ENCODE results near the gene DHCR24.

The DHCR24 gene

DNA sequence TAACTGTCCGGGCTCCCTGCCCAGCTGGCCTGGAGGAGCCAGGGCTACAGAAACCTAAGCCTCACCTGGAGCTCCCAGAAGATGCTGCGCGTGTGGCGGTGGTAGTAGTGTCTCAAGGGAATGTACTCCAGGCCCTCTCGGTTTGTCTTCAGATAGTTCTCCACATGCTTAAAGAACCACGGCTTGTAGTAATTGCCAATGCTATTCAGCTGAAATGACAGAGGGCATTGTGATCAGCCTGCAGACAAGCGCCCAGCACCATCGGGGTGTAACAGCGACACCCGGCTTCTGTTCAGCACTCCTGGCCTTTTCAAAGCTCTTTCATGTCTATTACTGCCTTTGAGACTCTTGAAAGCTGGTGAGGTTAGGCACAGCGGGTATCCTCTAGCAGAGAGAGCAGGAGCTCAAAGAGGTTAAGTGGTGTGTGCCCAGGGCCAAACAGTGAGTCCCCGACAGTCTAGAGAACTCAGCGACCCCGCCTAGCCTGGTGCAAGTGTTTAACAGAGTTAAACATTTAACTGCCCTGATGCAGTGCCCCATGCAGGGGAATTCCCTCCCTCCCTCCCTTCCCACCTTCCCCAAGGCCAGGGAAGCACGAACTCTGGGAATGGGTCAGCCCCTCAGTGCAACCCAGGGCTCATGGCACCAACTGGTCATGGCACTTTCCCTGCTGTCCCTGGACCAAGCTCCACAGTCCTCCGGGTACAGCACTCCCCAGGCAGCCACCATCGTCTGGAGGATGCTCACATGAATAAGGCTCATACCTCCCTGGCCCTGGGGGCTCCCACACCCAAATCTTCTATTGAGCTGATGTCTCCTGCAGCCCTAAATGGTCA lies 21.5 kb downstream of the DHCR24 start:
- DNase-seq (ENCODE audit: low read depth in 1 of 2, low spot score in 1 of 2), result no peak

GRCh38 chr1:54864460-54865208 lies 22.4 kb downstream of the DHCR24 start:
- DNase-seq (ENCODE audit: low read depth in 1 of 2, low spot score in 1 of 2), result no peak

- DNase-seq (ENCODE audit: low read depth in 1 of 2, low spot score in 1 of 2), result no peak
These were observed 23.7 kb downstream of the DHCR24 start for GRCh38 chr1:54863267-54863665.

- DNase-seq (ENCODE audit: low read depth in 1 of 2, low spot score in 1 of 2), result no peak
These were observed 25.8 kb downstream of the DHCR24 start for GRCh38 chr1:54861070-54861761.

- no peak for DNase-seq (ENCODE audit: low read depth in 1 of 2, low spot score in 1 of 2)
These were observed 27.1 kb downstream of the DHCR24 start for GRCh38 chr1:54859700-54860391.

GRCh38 chr1:54857746-54858561 lies 29.0 kb downstream of the DHCR24 start:
- DNase-seq (ENCODE audit: low read depth in 1 of 2, low spot score in 1 of 2), result no peak

GRCh38 chr1:54857141-54857540 lies 29.9 kb downstream of the DHCR24 start:
- DNase-seq (ENCODE audit: low read depth in 1 of 2, low spot score in 1 of 2), result no peak

GRCh38 chr1:54854381-54855020 lies 32.5 kb downstream of the DHCR24 start:
- DNase-seq (ENCODE audit: low read depth in 1 of 2, low spot score in 1 of 2), result no peak

DNA sequence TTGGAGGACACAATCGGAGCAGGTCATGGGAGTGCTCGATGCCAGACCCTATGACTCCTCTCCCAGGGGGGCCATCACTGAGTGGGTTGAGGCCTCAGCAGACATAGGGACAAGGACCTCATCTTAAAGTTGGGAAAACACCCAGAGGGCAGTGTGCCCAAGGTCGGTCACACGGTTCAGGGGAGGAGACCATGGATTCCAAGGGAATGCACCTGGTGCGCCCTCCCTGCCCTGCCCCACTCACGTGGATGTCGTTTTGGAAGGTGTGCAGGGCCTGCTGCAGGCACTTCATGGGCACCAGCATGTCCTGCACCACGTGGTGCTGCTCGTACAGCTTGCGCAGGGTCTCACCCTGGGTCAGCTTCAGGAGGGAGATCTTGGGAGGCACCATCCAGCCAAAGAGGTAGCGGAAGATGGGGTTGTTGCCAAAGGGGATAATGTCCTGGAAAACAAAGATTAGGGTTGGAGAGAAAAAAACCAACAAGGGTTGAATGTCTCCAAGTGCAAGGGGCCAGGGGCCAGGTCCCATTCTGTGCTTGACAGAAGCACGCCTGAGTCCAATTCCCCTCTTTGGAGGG lies 33.1 kb downstream of the DHCR24 start:
- DNase-seq (ENCODE audit: low read depth in 1 of 2, low spot score in 1 of 2), result no peak

GRCh38 chr1:54853096-54853792 lies 33.8 kb downstream of the DHCR24 start:
- no peak for DNase-seq (ENCODE audit: low read depth in 1 of 2, low spot score in 1 of 2)

DNA sequence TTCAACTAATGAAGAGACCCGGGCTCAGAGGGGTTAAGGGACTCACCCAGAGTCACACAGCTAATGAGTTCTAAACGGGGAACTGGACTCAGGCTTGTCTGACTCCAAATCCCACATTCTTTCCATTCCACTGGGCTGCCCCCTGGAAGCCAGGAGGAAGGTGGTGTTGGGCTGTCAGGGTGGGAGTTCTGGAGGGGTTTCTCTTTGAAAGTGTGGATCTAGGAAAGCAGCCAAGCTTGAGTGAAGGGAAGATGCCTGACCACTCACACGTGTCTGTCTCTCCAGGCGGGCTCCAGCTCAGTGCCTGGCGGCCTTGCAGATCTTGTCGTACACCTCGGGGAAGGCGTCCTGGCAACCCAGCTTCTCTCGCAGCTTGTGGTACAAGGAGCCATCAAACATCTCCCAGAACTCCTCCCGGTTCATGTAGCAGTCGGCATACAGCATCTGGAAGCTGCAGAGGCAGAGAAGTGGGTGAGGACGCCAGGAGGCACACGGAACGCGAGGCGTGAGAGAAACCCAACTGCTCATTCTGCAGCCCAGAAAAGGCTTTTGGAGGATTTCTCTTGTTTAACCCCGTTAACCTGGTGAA lies 35.0 kb downstream of the DHCR24 start:
- DNase-seq (ENCODE audit: low read depth in 1 of 2, low spot score in 1 of 2), result no peak

DNA sequence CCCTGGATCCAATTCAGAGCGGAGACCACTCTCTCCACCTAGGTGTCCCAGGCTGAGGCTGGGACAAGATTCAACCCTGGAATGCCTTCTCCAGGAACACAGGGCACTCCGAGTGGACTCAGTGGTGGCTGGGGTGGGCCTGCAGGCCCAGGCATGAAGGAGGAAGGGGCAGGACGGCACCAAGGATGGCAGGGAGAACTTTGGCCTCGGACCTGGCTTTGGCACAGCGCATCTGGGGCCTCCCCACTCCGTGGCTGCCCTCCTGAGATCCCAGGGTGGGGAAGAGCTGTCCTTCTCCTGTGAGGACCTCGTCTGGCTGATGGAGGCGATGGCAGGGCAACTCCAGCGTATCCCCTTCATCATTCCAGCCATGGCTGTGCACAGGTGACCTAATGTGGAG lies 35.6 kb downstream of the DHCR24 start:
- no peak for DNase-seq (ENCODE audit: low read depth in 1 of 2, low spot score in 1 of 2)

DNA sequence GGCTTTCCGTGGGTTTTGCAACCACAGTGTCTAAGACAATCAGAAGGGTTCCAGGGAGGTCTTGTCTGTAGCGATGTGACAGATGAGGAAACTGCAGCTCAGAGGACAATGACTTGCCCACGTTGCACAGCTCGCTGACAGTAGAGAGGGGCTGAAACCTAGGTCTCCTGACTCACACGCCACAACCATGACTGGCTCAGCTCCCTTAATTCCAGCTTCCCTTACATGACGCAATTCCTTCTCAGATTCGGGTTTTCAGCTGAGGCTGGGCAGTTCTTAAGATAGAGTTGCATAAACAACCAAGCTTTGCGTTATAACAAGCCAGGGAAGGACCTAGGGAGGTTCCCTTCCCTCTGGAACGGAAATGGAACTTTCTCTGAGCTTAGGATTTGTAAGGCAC lies 36.3 kb downstream of the DHCR24 start:
- no peak for DNase-seq (ENCODE audit: low read depth in 1 of 2, low spot score in 1 of 2)

DNA sequence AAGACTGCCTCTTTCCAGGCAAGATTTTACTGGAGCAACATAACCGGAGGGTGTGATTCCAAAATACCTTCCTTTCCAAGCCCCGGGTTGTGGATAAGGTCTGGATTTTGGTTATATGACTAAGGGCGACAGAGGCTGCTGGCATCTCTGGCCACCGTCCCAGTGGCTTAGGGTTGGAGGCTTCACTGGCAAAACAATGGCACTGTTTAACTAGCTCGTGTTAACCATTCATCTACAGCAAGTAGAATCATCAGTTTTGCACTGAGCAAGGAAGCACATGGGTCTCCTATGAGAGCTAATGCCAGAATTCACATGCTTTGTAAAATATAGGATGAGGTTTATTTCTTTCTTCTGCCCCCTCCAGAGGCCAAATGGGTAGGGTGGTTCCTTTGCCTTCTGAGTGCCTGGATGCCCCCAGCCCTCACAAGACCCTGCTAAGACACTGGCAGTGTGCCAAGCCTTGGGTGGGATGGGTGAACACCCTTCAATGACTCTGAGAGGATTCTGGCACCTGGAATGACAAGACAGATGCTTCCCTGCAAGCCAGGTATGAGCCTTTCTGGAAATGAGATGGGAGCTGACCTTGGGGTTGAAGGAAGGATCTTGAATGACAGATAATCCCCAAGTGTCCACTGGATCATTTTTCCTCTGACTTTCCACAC lies 36.8 kb downstream of the DHCR24 start:
- no peak for DNase-seq (ENCODE audit: low read depth in 1 of 2, low spot score in 1 of 2)

- no peak for DNase-seq (ENCODE audit: low read depth in 1 of 2, low spot score in 1 of 2)
These were observed 37.6 kb downstream of the DHCR24 start for GRCh38 chr1:54849219-54850068.

GRCh38 chr1:54848134-54848948 lies 38.7 kb downstream of the DHCR24 start:
- no peak for DNase-seq (ENCODE audit: low read depth in 1 of 2, low spot score in 1 of 2)

Measured in activated CD4-positive, alpha-beta T cell treated with anti-CD3 and anti-CD28 coated beads, Interleukin-2, amount 50 U/mL, for 24 hours (primary cell).